HG03039 (cell line): ENCODE results near the gene PLN.

Source experiments
- ATAC-seq: cut with Tn5 transposase; IDR thresholded peaks from one replicate; pipeline ENCODE4 v1.9.1; 2021; ENCODE audit warnings: mild to moderate bottlenecking, moderate library complexity; ENCODE audit not compliant: unreplicated experiment

The PLN gene

GRCh38 chr6:118536478-118536877, 11.6 kb upstream of the PLN start:
- ATAC-seq = no peak

DNA sequence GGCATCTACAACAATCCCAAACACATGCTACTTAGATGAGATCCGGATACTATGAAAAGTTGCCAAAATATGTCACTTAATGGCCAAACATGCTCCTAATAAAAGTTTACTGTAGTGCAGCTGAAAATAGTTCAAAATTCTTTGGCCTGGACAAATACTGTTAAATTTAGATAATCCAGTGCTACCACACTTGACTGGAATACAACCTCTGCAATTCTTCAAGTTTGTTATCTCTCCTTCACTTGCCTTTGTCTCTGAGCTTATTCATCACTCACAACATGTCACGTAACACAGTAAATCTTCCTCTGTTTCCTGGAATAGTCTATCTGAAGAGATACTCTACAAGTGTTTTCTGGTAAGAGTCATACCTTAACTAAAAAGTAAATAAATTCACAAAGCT, 10.5 kb upstream of the PLN start:
- ATAC-seq = no peak

- no peak for ATAC-seq
Measured at GRCh38 chr6:118542184-118542952, 5.7 kb upstream of the PLN start.

DNA sequence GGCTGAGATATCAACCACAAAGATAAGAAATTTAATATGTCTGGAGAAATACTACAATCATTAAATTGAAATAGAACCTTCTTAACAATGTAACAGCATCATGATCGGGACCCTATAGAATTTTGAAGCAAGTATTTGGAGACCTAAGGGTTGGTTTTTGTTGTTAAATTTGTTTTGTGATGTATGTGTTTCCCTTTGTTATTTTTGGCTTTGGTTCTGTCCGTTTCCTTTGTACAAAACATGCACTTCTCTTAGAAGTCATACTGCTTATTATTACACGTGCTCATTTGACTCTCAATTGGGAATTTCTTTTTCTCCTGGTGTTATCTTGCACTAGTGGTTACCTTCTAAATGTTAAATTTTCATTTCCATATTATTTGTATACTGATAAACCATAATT, 4.0 kb upstream of the PLN start:
- no peak for ATAC-seq

- ATAC-seq = no peak
Measured at GRCh38 chr6:118546164-118546879, 1.8 kb upstream of the PLN start.

GRCh38 chr6:118546880-118547218, 1.2 kb upstream of the PLN start:
- ATAC-seq = no peak

DNA sequence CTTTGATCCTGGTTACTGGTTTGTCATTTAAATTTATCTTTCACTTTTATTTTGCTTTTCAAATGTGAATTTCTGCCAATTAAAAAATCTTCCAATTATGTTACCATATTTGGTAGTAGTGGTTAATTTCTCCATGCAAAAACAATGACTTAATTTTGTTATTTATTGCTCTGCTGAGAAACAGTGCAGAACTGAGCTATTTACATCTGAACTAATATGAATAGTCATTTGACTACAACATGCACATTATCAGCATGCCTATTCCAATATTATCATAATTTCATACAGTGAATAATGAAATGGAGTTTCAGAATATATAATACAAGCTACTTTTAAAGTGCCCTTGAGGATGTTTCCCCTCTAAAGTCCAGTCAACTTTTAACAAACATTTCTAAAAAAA, 517 bp downstream of the PLN start:
- no peak for ATAC-seq

- peak; percentile 88 for ATAC-seq
Measured at GRCh38 chr6:118551063-118552053, 3.3 kb downstream of the PLN start.

DNA sequence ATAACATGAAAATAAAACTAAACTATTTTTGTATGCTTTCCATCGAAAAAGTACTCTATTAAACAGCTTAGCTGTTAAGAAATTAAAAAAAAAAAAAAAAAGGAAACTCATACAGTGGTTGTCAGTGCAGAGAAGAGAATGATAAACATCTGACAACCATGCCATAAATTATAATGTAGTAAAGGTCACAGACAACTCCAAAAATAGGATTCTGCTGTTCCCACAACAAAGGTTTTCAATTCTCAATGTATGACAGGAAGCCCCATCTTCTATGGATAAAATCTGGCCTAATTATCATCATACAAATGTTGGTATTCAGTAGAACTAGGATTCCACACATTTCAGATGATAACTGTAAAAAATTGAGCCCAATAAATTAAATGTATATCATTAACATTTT, 5.0 kb downstream of the PLN start:
- ATAC-seq = no peak

GRCh38 chr6:118554698-118555097, 6.6 kb downstream of the PLN start:
- no peak for ATAC-seq

DNA sequence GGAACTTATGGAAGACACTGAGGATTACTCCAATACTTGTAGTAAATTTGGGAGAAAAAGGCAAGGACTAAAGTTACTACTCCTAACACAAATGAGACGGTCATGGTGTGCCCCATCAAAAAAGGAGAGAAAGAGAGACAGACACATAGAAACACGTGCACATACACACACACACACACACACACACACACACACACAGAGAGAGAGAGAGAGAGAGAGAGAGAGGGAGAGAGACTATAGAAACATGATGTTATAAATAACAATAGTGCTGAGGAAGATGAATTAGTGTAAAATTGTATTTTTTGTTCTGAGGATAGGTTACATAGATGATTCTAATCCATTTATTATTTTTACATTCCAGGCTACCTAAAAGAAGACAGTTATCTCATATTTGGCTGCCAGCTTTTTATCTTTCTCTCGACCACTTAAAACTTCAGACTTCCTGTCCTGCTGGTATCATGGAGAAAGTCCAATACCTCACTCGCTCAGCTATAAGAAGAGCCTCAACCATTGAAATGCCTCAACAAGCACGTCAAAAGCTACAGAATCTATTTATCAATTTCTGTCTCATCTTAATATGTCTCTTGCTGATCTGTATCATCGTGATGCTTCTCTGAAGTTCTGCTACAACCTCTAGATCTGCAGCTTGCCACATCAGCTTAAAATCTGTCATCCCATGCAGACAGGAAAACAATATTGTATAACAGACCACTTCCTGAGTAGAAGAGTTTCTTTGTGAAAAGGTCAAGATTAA, 10.5 kb downstream of the PLN start:
- ATAC-seq = no peak

DNA sequence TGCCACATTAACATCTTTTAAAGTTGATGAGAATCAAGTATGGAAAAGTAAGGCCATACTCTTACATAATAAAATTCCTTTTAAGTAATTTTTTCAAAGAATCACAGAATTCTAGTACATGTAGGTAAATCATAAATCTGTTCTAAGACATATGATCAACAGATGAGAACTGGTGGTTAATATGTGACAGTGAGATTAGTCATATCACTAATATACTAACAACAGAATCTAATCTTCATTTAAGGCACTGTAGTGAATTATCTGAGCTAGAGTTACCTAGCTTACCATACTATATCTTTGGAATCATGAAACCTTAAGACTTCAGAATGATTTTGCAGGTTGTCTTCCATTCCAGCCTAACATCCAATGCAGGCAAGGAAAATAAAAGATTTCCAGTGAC, 11.6 kb downstream of the PLN start:
- ATAC-seq = no peak

- ATAC-seq = no peak
Measured at GRCh38 chr6:118562248-118562647, 14.2 kb downstream of the PLN start.

DNA sequence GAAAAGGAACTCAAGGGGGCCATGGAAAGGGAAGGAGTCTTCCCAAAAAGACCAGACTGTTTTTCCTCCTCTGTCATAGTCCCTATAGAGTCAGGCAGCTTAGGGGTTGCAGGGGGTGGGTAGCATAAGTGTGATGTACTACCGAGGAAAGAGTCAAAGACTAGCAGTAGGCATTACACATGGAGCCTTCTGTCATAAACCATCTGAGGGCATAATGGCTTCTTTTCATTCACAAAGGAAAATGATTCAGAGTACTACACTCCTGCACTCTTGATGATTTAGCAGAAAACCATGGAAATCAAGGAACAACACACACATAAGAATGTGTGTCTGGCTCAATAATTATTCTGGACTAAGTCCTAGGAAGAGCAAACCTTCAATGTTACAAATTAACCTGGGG, 14.9 kb downstream of the PLN start:
- ATAC-seq = no peak

DNA sequence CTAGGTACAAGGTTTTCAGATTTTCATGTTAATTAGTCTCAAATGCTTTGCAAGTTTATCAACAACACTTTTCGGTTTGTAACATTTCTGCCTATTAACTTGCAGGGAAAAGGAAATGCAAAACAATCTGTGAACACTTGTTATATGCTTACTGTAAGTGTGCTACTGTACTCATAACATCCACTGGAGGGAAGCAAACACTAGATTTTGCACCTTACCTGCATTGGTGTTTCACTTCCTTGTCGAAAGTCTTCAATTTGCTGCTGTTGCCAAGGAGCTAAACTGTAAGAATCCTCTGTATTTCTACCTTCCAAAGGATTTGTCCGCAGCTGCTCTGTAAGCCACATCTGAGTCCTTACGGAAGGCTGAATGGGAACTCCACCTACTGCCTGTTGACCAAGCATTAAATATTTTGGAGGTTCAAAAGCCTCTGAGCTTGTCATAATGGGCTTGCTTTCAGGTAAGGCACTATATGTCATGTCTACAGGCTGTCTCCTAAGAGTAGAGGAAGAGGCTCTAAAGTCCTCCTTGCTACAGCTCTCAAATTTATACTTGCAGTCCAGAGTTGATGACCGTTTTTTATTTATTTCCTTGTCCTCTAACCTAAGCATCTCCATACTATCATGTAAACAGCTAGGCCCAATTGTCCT, 17.3 kb downstream of the PLN start:
- peak; percentile 99 for ATAC-seq

- ATAC-seq = no peak
Measured at GRCh38 chr6:118567974-118568373, 19.9 kb downstream of the PLN start.

- ATAC-seq = no peak
Measured at GRCh38 chr6:118569498-118569897, 21.4 kb downstream of the PLN start.

GRCh38 chr6:118571121-118571520, 23.0 kb downstream of the PLN start:
- ATAC-seq = no peak

DNA sequence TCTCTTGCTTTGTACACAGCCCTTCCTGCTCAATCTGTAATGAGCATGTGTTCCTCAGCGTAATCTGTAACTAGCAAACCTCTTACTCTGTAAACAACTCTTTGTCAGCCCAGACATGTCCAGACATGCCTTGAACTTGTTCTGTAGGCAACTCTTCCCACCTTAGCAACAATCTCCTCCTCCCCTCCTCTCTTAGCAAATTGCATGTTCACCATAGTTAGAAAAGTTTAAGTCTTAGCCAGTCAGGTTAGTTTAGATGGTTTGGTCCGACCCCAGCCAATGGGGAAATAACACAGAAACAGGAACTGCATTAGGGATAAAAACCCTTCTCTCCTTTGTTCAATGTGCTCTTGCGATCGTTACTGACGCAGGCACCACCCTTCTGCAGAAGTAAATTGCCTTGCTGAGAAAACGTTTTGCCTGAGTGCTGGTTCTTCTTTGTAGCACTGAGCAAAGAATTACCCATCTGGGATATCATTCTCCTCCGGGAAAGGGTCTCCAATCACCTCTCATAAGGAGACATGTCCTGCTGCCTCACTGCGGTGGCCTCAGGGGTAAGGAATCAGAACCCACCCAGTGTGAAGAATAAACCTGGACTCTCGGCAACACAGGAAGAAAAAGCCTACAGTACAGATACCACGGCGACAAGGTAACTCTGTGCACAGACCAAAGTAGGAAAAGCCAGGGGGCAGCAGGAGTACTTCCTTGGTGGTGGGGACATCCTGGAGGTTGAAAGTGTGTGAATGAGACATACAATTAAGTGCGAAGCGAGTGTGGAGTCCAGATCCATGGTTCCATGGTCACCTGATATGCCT, 26.2 kb downstream of the PLN start:
- no peak for ATAC-seq
